Breast epithelium (tissue), 3 donors: ENCODE results near the gene MSANTD3.

Experiments
- CTCF ChIP-seq, 3 donors: fragments of 450-650 bp; IDR thresholded peaks; one replicate each; pipeline ENCODE4 v1.5.1; 2016 to 2017; ENCODE audit warnings: antibody characterized with exemption in 3 of 3, mild to moderate bottlenecking in 3 of 3, moderate library complexity in 3 of 3
- POLR2A ChIP-seq: fragments of 450-650 bp; IDR thresholded peaks from one replicate; pipeline ENCODE4 v1.6.1; 2016; ENCODE audit warnings: antibody characterized with exemption, mild to moderate bottlenecking, moderate library complexity
- POLR2AphosphoS5 ChIP-seq, 3 donors: sonication (generic); formaldehyde crosslinking; IDR thresholded peaks; one replicate each; pipeline ENCODE4 v1.6.1; 2017; ENCODE audit warnings: antibody characterized with exemption in 3 of 3

GRCh38 chr9:100498592-100498991, 71.6 kb downstream of the MSANTD3 start:
- TF ChIP-seq CTCF (IDR thresholded peaks at IDR 0.05): no peak
- no peak for TF ChIP-seq POLR2AphosphoS5 (IDR thresholded peaks at IDR 0.05)
- no peak for TF ChIP-seq POLR2A
